GM19025 (cell line): ENCODE results near the gene ATP5F1D.

Experiments
- ATAC-seq: cut with Tn5 transposase; IDR thresholded peaks from one replicate; pipeline ENCODE4 v1.9.1; 2021; ENCODE audit warnings: mild to moderate bottlenecking, low read depth, moderate library complexity; ENCODE audit not compliant: unreplicated experiment

The ATP5F1D gene

DNA sequence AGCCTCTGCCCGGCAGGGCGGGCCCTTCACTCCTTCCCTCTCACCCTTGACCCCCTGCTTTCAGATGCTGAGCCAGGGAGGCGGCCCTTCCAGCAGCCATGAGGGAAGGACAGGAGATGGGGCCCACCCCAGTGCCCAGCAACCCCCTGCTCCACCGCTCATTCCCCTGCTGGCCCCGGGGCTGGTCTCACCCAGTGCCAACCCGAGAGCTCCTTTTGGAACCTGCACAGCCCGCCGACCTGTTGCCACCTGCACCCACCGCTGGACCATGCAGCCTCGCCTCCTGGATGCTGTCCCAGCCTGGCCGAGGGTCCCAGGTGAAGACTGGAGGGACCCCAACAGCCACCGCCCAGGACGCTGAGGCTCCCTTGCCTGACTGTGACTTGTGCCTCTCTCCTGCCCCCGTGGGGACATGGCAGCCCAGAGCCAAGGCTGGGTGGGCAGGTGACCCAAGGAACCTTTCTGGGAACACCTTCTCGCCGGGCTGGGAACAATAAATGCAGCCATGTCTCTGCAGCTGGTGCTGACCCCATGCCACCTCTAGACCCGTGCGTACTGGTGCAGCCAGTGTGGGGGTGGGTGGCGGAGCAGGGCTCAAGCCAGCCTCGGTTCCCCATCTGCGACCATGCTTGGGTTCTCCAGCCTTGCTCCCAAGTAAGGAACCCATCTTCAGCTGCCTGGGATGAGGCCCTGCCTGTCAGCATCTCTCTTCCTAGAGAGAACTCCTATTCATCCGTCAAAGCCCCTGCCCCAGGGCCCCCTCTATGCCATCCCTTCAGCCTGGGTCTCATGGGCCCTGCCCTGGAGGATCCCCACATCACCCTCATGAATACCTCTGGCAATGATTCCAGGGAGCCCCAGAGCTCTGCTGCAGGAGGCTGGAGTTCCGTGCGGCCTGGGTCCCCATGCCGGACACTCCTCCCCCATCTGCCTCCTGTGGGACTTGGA is 37.4 kb downstream of the ATP5F1D start:
- ATAC-seq: no peak

DNA sequence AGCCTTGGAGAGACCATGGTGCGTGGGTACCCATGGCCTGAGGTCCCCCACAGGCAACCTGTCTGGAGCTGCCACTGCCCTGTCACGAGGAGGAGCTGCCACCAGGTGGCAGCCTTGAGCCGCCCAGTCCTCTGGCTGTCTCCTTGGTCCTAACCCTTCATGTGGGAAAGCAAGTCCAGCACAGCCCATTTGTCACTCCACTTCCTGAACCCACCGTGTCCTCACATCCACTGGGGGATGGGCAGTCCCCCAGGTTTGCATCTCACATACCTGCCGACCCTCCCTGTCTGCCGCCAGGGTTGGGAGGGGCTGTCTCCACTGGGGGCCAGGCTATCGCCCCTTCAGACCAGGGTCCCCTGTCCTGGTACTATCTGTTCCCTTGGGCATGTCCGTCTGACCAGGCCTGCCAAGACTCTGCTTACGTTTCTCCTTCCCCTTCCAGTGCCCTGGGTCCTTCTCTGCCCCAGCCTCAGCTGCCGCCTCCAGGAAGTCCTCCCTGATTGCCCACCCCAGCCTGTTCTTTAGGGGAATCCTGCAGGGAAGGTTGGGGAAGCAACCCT is 38.3 kb downstream of the ATP5F1D start:
- no peak for ATAC-seq

DNA sequence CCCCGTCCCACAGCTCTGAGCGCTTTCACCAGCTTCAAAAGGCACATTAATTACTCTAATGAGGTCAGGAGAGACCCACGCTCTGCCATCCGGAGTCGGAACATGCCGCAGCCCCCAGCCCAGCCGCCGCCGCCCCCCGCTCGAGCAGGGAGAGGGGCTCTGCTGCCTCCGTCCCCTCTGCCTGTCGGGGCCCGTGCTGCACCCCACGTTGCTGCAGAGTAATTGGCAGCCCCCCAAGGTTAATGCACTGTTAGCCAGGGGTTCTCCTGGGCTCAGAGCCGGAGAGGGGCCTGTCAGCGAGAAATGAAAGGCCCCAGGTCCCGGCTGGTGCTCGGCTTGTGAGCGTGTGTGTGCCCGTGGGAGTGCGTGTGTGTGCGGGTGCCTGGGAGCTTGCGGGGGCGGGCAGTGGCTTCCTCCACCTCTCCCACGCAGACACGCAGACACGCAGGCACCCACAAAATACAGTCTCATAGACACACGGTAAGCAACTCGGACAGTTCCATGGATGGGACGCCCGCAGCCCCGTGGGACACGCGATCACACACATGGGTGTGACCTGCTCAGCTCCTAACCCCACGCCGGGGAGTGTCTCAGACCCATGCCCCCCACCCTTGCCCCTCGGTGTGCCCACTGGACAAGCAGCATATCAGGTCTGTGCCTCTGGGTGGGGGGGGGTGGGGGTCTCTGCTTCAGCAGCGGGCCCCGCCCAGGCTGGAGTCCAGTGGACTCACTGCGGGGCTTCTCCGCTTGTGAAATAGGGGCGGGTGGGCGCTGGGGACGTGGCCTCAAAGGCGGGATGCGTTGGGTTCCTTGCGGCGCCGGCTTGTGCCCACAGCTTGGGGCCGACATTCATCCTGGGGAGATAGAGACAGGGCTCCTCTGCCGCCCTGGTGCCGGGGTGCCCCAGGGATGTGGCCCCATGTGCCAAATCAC is 39.4 kb downstream of the ATP5F1D start:
- no peak for ATAC-seq

DNA sequence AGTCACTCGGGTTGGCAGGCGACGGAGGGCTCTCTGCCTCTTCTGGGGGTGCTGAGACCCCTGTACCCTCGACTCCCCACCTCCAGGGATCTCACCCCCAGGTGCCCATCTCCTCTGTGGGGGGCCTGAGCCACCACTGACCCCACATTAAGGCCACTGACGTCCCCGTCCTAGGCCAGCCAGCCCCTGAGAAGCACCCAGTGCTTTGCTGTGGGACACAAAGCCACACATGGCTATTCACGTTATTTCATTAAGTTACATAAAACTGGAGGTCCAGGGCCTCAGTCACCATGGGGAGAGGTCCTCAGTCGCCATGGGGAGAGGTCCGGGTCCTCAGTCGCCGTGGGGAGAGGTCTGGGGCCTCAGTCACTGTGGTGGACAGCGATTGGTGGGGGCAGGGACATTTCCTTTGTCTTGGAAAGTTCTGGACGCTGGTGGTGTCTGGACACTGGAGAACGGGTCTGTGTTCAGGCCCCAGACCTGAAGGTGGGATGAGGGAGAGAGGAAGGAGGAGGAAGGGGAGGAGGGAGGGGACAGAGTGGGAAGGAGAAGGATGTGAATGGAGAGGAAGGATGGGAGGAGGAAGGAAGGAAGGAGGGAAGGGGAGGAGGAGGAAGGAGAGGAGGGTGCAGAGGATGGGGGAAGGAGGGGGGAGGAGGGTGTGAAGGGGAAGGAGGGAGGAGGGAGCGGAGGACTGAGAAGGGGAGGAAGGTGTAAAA is 40.2 kb downstream of the ATP5F1D start:
- ATAC-seq: no peak

GRCh38 chr19:1282588-1283206 is 41.1 kb downstream of the ATP5F1D start:
- ATAC-seq: no peak

DNA sequence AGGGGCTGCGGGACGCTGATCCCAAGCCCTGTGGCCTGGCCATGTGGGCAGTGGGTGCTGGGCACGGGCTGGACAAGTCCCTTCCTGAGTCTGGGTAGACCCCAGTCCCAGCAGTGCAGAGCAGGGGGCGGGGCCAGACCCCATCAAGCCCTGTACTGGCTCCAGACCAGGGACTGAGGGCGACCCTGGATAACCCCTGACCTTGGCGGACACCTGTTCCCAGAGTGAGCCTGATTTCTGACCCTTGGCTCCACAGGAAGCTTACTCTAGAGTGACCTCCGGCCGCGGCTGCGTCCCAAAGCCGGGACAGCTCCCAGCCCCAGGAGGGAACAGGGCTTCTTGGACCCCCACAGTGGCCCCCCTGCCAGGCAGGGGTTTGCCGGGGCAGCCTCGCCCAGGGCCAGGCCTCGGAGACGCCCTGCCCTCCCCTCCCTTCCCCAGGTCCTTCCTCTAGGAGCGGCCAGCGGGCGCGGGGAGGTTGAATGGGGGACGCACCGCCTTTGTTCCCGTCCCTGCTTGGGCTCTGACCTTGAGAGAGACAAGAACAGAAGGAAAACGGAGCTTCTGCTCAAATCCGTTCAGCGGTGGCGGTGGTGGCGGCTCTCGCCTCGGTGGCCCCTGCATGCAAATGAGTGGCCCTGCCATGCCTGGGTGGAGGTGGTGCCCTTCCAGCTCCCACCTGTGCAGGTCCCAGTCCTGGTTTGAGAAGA is 41.8 kb downstream of the ATP5F1D start:
- no peak for ATAC-seq

- ATAC-seq: no peak
Observed at GRCh38 chr19:1283917-1284292, 42.4 kb downstream of the ATP5F1D start.

DNA sequence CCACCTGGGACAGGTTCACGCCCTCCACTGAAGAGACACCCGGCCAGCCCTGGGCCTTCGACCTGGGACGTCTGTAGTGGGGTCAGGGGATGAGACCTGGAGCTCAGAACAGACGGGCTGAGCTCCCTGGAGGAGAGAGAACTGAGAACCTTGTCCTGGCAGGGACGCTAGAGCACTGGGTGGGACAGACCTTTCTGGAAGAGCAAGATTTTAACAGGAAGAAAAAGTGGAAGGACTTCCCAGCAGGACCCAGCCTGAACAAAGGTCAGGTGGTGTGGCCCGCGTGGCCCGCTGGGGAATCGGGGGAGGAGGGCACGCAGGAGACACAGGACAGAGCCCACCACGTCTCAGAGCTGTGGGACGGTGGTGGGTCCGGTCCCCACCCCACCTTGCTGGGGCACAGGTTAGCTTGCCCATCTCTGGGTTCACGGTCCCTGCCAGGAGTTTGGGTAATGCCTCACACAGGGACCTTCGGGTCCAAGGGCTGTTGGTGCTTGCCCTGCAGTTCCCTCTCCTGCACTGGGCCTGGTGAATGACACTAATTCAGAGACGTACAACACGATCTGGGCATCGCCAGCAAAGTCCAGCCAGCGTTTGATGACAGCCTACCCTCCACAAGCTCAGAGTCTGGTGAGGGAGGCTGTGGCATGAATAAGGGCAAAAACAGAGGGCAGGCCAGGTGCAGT is 42.9 kb downstream of the ATP5F1D start:
- no peak for ATAC-seq

DNA sequence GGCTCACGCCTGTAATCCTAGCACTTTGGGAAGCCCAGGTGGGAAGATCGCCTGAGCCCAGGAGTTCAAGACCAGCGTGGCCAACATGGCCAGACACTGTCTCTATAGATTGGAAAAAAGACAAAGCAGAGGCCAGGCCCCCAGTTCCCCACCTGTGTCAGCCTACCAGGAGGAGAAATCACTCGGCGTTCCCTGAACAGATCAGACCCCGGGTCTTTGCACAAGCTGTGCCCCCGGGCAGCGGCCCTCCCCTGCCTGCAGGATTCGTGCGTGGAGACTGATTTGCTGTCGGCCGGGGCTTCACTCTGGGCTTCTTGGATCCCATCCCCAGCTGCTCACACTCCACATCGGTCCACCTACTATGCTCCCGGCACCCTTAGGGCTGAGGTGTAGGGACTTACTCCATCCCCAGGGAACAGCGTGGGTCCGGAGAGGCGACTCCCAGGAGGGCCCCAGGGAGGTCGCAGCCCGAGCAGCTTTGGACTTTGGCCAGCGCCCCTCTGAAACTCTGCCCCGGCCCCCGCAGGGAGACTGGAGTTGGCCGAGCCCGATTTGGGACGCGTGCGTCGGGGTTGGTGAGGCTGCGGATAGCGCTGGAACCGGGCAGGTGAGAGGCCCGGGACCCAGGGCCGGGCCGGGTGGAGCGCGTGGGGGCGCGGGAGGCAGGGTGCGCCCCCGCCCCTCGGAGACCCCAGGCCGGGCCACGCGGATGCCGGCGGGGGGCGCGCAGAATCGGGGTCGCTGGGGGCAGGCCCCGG is 43.6 kb downstream of the ATP5F1D start:
- no peak for ATAC-seq

- no peak for ATAC-seq
Observed at GRCh38 chr19:1285737-1286360, 44.3 kb downstream of the ATP5F1D start, which contains the start of gene EFNA2. Gene EFNA2 (plus strand): TSS chr19:1285873. CDS start chr19:1286169, 296 bp downstream.

DNA sequence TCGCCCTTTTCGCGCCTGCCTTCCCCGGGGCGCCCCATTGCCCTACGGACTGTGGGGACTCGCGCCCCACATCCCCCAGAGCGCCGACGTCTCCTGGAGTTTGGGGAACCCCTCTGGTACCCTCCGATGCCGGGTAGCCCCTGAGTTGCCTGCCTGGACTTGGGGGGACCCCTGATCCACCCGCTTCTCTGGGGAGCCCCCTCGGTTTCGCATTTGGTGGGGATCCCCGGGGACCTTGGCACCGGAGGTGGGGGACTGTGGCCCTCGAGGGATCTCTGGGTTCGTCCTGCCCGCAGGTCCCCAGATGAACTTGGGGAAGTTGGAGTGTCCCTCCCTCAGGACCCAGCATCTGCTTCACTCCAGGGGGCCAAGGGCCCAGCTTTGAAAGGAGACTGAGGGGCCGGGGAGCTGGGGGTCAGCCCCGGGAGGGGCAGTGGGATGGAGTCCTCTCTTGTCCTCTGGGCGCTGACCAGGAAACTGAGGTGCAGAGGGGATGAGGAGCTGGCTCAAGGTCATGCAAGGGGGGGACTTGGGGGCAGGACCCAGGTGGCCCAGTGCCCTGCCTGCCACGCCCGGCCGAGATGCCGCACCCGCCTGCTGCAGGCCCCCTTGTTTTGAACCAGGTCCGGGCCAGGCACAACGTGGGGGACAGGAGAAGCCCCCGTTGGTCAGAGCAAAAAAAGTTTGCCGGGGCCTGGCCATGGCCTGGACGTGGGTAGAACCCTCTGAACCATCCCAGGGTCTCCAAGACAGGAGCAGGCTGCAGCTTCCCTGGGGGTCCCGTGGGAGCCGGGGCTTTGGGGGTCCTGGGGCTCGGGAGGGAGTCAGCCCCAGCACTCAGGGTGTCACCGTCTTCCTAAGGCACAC is 45.2 kb downstream of the ATP5F1D start:
- ATAC-seq: no peak

DNA sequence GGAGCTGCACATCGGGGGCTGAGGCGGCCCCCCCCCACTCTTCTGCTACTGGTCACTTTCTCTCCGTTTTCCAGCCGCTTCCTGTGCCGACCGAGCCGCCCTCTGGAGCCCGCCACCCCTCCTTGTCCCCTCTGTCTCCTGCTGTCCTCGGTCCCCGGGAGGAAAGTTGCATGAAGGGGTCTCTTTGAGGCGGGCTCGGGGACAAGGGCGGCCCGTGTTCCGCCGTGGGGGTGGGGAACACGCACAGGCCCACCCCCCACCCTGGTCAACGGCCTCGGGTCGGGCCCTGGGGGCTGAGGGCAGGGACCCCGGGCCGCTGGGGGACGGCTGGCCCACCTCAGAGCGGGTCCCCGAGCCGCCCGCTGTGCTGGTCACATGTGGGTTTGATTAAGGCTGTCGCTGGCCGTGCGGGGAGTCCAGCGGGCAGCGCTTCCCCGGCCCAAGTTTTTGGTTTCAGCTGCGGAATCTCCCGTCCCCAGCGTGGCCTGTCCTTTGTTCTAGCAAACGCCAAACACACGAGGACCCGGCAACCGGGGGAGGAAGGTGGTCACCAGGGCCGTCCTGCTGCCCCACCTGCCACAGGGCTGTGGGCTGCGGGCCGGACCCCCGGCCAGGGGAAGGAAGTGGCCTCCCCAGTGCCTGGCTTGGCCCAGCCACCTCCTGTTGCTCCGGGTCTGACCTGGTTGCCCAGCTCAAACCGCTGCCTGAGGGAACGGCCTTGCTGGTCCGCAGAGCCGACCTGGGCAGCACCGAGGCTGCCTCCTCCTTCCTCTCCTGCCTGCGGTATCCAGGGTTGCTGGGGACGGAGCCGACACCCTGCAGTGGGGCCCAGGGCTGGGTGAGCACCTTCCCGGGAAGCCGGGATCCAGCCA is 46.0 kb downstream of the ATP5F1D start:
- ATAC-seq: no peak

GRCh38 chr19:1288226-1288612 is 46.7 kb downstream of the ATP5F1D start:
- no peak for ATAC-seq

DNA sequence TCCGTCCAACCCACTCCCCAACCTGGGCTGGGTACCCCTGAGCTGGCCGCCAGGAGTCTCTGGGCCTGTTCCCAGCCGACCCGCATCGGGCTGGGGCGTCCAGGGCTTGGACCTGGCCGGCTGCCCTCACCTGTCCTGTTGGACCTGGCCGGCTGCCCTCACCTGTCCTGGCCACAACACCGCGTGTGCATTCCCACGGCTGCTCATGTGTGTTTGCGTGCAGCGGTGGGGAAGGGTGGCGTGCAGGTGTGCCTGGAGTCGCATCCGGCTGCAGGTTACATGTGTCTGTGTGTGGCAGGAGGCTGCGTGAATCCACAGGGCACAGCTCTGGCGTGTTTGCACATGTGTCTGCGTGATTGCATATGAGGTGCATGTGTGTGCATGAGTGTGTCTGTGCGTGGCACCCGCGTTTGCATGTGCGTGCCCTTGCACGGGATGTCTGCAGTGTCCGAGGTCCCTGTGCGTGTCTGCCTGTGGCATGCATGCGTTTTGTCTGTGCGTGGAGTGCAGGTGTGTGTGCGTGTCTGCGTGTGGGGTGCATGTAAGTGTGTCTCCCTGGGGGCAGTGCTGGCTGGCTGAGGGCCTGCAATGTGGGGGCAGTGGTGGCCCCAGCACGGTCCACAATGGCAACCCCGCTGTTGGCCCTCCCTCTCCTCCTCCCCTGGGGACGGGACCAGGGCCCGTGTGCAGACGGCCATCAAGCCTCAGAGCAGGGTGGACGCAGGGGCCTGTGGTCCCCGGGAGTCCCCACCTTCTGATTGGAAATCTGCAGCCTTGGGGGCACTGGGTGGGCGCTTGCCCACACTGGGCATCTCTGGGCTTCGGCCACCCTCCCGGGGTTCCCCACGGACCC is 47.5 kb downstream of the ATP5F1D start:
- ATAC-seq: no peak

- ATAC-seq: no peak
Observed at GRCh38 chr19:1289686-1290025, 48.1 kb downstream of the ATP5F1D start.
